Measurements from ENCODE around the gene HDAC9. TPM values are rescaled to one million over a fixed set of nuclear protein-coding genes. Genes with fewer than 3 reads are reported as not detected.
A peak's percentile ranks its signal among the peaks of the same experiment; 100 is the strongest.

HDAC9 gene
- total RNA-seq, 3 donors from 2014 or later (not counting 1 experiment from before 2014, with no cell fraction given) = 19.1 to 41.1 (median 24.1) TPM

DNA sequence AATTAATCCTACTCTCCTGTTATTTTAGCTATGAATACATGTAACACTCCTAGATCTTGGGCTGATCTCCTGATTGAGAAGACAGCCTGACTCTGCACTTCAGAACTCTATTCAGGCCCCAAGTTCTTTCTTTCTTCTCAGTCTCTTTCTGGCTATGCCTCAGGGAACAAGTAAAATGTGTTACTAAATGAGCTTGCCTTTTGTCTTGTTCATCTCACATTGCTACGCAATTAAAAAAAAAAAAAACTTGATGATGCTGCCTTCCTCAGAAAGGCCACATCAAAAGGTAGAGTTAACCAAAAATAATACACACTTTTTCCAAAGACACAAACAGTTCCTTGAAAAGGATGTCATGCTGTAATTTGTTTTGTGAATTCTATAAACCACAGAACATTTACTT lies 363.8 kb downstream of the HDAC9 start:
- 0% methylated on average over 1 of the region's 1 CpG for WGBS (ENCODE audit: insufficient coverage)
- TF ChIP-seq, protein P1, sequence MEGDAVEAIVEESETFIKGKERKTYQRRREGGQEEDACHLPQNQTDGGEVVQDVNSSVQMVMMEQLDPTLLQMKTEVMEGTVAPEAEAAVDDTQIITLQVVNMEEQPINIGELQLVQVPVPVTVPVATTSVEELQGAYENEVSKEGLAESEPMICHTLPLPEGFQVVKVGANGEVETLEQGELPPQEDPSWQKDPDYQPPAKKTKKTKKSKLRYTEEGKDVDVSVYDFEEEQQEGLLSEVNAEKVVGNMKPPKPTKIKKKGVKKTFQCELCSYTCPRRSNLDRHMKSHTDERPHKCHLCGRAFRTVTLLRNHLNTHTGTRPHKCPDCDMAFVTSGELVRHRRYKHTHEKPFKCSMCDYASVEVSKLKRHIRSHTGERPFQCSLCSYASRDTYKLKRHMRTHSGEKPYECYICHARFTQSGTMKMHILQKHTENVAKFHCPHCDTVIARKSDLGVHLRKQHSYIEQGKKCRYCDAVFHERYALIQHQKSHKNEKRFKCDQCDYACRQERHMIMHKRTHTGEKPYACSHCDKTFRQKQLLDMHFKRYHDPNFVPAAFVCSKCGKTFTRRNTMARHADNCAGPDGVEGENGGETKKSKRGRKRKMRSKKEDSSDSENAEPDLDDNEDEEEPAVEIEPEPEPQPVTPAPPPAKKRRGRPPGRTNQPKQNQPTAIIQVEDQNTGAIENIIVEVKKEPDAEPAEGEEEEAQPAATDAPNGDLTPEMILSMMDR (IDR thresholded peaks at IDR 0.05) = no peak
- DNase-seq (peak in 1 of 2 donors; percentile 5), ATAC-seq (no peak)
- no peak overlapping the region for H3K27ac Mint-ChIP-seq
- H3K4me1 ChIP-seq (ENCODE audit: control insufficient read depth, insufficient read depth, low read length) = no peaks in the 10 kb centered on the region
- H3K36me3 ChIP-seq (ENCODE audit: control insufficient read depth, insufficient read depth, low read length) = no peaks in the 10 kb centered on the region
- no peak overlapping the region for H3K4me3 ChIP-seq (ENCODE audit: low read length)
- no peak overlapping the region for H3K4me3 Mint-ChIP-seq
- no peaks in the 10 kb centered on the region for H3K27me3 Mint-ChIP-seq (ENCODE audit: low read depth in 2 of 2)
- peaks cover 3 to 5% of the 10 kb centered on the region in 2 donors for H3K9me3 Mint-ChIP-seq
- H3K9me3 ChIP-seq (ENCODE audit: control insufficient read depth, insufficient read depth, low read length) = no peaks in the 10 kb centered on the region
- H3K27ac ChIP-seq (ENCODE audit: low read length) = no peak overlapping the region
- H3K4me1 Mint-ChIP-seq = peaks cover 5 to 6% of the 10 kb centered on the region in 2 donors
- no peaks in the 10 kb centered on the region for H3K27me3 ChIP-seq (ENCODE audit: control insufficient read depth, insufficient read depth, low read length)
- intact Hi-C loops (cut with micrococcal nuclease) = no loop called here
- H3K36me3 Mint-ChIP-seq = no peaks in the 10 kb centered on the region

DNA sequence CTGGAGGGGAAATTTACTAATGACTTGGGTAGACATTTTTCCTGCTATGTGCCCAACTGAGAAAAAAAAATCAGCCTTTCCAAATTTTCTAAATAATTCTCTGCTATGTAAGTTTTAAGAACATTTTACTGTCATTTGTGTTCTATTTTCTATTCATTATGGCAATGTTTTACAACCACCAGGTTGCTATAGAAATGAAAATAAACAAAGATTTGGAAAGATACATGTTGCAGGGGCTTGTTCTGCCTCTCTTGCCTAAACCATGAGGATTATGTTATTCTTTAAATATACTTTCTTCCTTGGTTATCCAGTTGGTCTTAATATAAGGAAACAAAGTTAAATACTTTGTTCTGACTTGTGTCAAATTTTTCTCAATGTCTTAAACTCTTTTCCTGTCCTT lies 364.7 kb downstream of the HDAC9 start:
- no peak for DNase-seq
- Histone ChIP-seq H3K4me1 (ENCODE audit: control insufficient read depth, insufficient read depth, low read length) (no peaks in the 10 kb centered on the region), H3K4me3 (ENCODE audit: low read length) (no peak overlapping the region), H3K9me3 (ENCODE audit: control insufficient read depth, insufficient read depth, low read length) (no peaks in the 10 kb centered on the region), H3K27me3 (ENCODE audit: control insufficient read depth, insufficient read depth, low read length) (no peaks in the 10 kb centered on the region), H3K27ac (ENCODE audit: low read length) (no peak overlapping the region), H3K36me3 (ENCODE audit: control insufficient read depth, insufficient read depth, low read length) (no peaks in the 10 kb centered on the region)
- Mint-ChIP-seq H3K27ac (no peak overlapping the region), H3K27me3 (ENCODE audit: low read depth in 2 of 2) (no peaks in the 10 kb centered on the region), H3K36me3 (no peaks in the 10 kb centered on the region), H3K4me3 (no peak overlapping the region), H3K9me3 (peaks cover 4% of the 10 kb centered on the region in 2 donors), H3K4me1 (peaks cover 5 to 6% of the 10 kb centered on the region in 2 donors)
- TF ChIP-seq, protein P1 (IDR thresholded peaks at IDR 0.05) = no peak
- intact Hi-C loops (cut with micrococcal nuclease) = no loop called here
- ATAC-seq = no peak

DNA sequence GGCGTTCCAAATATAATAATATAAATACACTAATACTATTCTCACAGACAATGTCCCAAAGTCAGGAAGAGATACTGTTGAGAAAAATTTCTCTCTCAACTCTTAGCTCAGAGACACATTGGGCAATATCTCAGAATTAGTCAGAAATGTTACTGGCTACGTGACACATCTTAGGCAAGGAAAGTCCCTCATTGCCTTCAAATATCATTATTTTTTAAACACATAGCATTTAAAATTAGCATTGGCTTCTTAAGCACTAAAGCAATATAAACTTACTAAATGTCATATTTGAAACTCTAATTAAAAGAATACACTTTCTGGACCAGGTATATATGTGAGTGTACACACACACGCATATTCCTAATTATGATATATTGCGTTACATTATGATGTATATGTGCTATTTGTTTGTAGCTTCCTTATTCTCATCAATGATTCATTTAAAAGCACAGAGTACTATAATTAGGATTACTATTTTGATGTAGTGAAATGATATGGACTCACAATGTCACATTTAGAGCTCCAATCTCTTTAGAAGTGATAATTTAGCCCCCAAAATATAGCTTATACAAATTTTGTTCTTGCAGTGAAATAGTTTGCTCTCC lies 366.1 kb downstream of the HDAC9 start:
- no peak for DNase-seq
- intact Hi-C loops (cut with micrococcal nuclease) = no loop called here
- no peaks in the 10 kb centered on the region for H3K4me1 ChIP-seq (ENCODE audit: control insufficient read depth, insufficient read depth, low read length)
- H3K4me1 Mint-ChIP-seq = peaks cover 5 to 6% of the 10 kb centered on the region in 2 donors
- no peaks in the 10 kb centered on the region for H3K27me3 ChIP-seq (ENCODE audit: control insufficient read depth, insufficient read depth, low read length)
- no peak overlapping the region for H3K27ac Mint-ChIP-seq
- H3K27ac ChIP-seq (ENCODE audit: low read length) = no peak overlapping the region
- peaks cover 2 to 4% of the 10 kb centered on the region in 2 donors for H3K9me3 Mint-ChIP-seq
- no peak overlapping the region for H3K4me3 Mint-ChIP-seq
- no peaks in the 10 kb centered on the region for H3K27me3 Mint-ChIP-seq (ENCODE audit: low read depth in 2 of 2)
- no peak for ATAC-seq
- 49% methylated on average over 2 of the region's 4 CpGs for WGBS (ENCODE audit: insufficient coverage)
- no peaks in the 10 kb centered on the region for H3K36me3 Mint-ChIP-seq
- H3K4me3 ChIP-seq (ENCODE audit: low read length) = no peak overlapping the region
- TF ChIP-seq, protein P1 (IDR thresholded peaks at IDR 0.05) = no peak
- H3K9me3 ChIP-seq (ENCODE audit: control insufficient read depth, insufficient read depth, low read length) = no peaks in the 10 kb centered on the region
- no peaks in the 10 kb centered on the region for H3K36me3 ChIP-seq (ENCODE audit: control insufficient read depth, insufficient read depth, low read length)

DNA sequence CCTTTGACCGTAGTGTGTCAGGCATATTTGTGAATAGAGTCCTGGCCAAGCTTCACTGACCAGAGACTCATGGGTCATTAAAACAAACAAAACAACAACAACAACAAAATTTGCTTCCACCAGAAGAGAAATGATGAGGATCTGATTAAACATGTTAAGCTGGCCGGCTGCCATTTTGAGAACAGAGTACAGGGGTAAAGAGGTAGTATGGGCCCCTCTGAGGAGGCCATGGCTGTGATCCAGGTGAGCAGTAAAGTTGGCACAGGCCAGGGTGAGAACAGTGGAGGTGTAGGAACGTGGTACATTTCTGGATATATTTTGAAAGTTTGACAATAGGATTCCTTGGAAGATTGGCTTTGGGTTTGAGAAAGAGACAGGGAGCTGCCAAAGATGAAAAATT lies 369.4 kb downstream of the HDAC9 start:
- Histone ChIP-seq H3K9me3 (ENCODE audit: control insufficient read depth, insufficient read depth, low read length) (no peaks in the 10 kb centered on the region), H3K27me3 (ENCODE audit: control insufficient read depth, insufficient read depth, low read length) (no peaks in the 10 kb centered on the region), H3K4me3 (ENCODE audit: low read length) (no peak overlapping the region), H3K36me3 (ENCODE audit: control insufficient read depth, insufficient read depth, low read length) (no peaks in the 10 kb centered on the region), H3K27ac (ENCODE audit: low read length) (no peak overlapping the region), H3K4me1 (ENCODE audit: control insufficient read depth, insufficient read depth, low read length) (no peaks in the 10 kb centered on the region)
- peaks cover 2 to 8% of the 10 kb centered on the region in 2 donors for H3K9me3 Mint-ChIP-seq
- DNase-seq (no peak), ATAC-seq (no peak)
- H3K4me1 Mint-ChIP-seq = no peaks in the 10 kb centered on the region
- H3K27ac Mint-ChIP-seq = no peak overlapping the region
- 84% methylated on average over 2 of the region's 3 CpGs for WGBS (ENCODE audit: insufficient coverage)
- TF ChIP-seq, protein P1 (IDR thresholded peaks at IDR 0.05) = no peak
- intact Hi-C loops (cut with micrococcal nuclease) = no loop called here
- no peak overlapping the region for H3K4me3 Mint-ChIP-seq
- no peaks in the 10 kb centered on the region for H3K36me3 Mint-ChIP-seq
- no peaks in the 10 kb centered on the region for H3K27me3 Mint-ChIP-seq (ENCODE audit: low read depth in 2 of 2)

All from natural killer cell (primary cell).